OCI-LY7 (cell line): ENCODE data around the gene CDC34. TPM values are rescaled to one million over a fixed set of nuclear protein-coding genes. Genes with fewer than 3 reads are reported as not detected.

ENCODE experiments used
- BruUV-seq: library from RNA; stranded (reverse); fragments of 400-500 nt; replicated peaks from 2 replicates; lab custom pipeline; 2021; lab: Mats Ljungman, UMichigan
- CTCF ChIA-PET: fragments of 300-600 bp; sonication (Branson Sonifier 250); formaldehyde crosslinking; loops from one replicate; lab custom pipeline; 2022; ENCODE audit warnings: antibody characterized with exemption; ENCODE audit not compliant: unreplicated experiment; lab: Charles Lee
- POLR2A ChIA-PET: fragments of 300-600 bp; sonication (Branson Sonifier 250); formaldehyde crosslinking; loops from one replicate; lab custom pipeline; 2022; ENCODE audit warnings: antibody characterized with exemption; lab: Charles Lee
- DNase-seq: peaks from one replicate; pipeline ENCODE4 v3.0.0-alpha.2; 2015; ENCODE audit warnings: low spot score
- H2AFZ ChIP-seq: fragments of 200-600 bp; sonication (generic), shearing (Covaris generic); 2 replicates; pipeline ENCODE4 v1.6.1; 2014; ENCODE audit warnings: mild to moderate bottlenecking, antibody characterized with exemption, low read length, moderate library complexity
- H3K27ac ChIP-seq: fragments of 200-600 bp; sonication (generic); 2 replicates; pipeline ENCODE4 v1.5.1; 2014; ENCODE audit warnings: mixed run types, low read depth, mild to moderate bottlenecking, moderate library complexity, low read length, inconsistent platforms; ENCODE audit not compliant: poor library complexity, severe bottlenecking
- H3K36me3 ChIP-seq: fragments of 200-600 bp; sonication (generic); 2 replicates; pipeline ENCODE4 v1.6.1; 2014; ENCODE audit warnings: mild to moderate bottlenecking, antibody characterized with exemption, low read length, moderate library complexity, mixed read lengths; ENCODE audit not compliant: insufficient read depth
- H3K4me1 ChIP-seq: fragments of 200-600 bp; sonication (generic); 2 replicates; pipeline ENCODE4 v1.5.1; 2014; ENCODE audit warnings: mild to moderate bottlenecking, low read length; ENCODE audit not compliant: insufficient read depth, poor library complexity, severe bottlenecking
- H3K4me2 ChIP-seq: fragments of 200-600 bp; sonication (generic); 2 replicates; pipeline ENCODE4 v1.6.1; 2014; ENCODE audit warnings: mild to moderate bottlenecking, low read length
- H3K4me3 ChIP-seq: fragments of 200-600 bp; sonication (generic); 2 replicates; pipeline ENCODE4 v1.5.1; 2014; ENCODE audit warnings: mild to moderate bottlenecking, low read depth, low read length; ENCODE audit not compliant: poor library complexity, severe bottlenecking
- H3K79me2 ChIP-seq: fragments of 200-600 bp; sonication (generic); 2 replicates; pipeline ENCODE4 v1.6.1; 2016; ENCODE audit warnings: low read depth, mild to moderate bottlenecking, low read length, moderate library complexity, mixed read lengths; ENCODE audit not compliant: insufficient read depth
- H3K9me2 ChIP-seq: fragments of 200-600 bp; sonication (generic); 2 replicates; pipeline ENCODE4 v1.6.1; 2016; ENCODE audit warnings: mild to moderate bottlenecking, low read length, mixed read lengths; ENCODE audit not compliant: insufficient read depth
- H3K9me3 ChIP-seq: fragments of 200-600 bp; sonication (generic); 2 replicates; pipeline ENCODE4 v1.6.1; 2014; ENCODE audit warnings: mild to moderate bottlenecking, mixed run types, low read length, mixed read lengths
- H4K20me1 ChIP-seq: fragments of 200-600 bp; sonication (generic); 2 replicates; pipeline ENCODE4 v1.6.1; 2014; ENCODE audit warnings: mild to moderate bottlenecking, antibody characterized with exemption, low read length, moderate library complexity, mixed read lengths; ENCODE audit not compliant: insufficient read depth
- EZH2phosphoT487 ChIP-seq: fragments of 200-600 bp; sonication (generic); IDR thresholded peaks from 2 replicates; pipeline ENCODE4 v1.6.1; 2018; ENCODE audit warnings: low read depth, borderline replicate concordance, mild to moderate bottlenecking, mixed run types, antibody characterized with exemption, low read length, moderate library complexity, mixed read lengths
- intact Hi-C: fragments of 100-400 bp; cut with micrococcal nuclease; formaldehyde crosslinking; loops from one replicate; pipeline ENCODE4 v1.10.0; 2022; ENCODE audit not compliant: unreplicated experiment
- total RNA-seq, 2 experiments: library from RNA; depleted of rRNA in 1 of 2; stranded (reverse); fragments of >200 nt in 1 of 2; shearing (Covaris generic) in 1 of 2; gene quantifications; 2 replicates each; pipeline ENCODE4 v1.2.3, GENCODE V29; 2014 to 2022
- TF ChIP-seq, protein P1 (sequence below): fragments of 200-600 bp; sonication (generic); conservative IDR thresholded peaks from 2 replicates; pipeline ENCODE4 v1.5.1; 2014; ENCODE audit warnings: mild to moderate bottlenecking, antibody characterized with exemption, low read length, moderate library complexity, mixed read lengths

Gene CDC34
- total RNA-seq, 2 experiments from 2014 or later = 58.2 to 77.2 TPM

DNA sequence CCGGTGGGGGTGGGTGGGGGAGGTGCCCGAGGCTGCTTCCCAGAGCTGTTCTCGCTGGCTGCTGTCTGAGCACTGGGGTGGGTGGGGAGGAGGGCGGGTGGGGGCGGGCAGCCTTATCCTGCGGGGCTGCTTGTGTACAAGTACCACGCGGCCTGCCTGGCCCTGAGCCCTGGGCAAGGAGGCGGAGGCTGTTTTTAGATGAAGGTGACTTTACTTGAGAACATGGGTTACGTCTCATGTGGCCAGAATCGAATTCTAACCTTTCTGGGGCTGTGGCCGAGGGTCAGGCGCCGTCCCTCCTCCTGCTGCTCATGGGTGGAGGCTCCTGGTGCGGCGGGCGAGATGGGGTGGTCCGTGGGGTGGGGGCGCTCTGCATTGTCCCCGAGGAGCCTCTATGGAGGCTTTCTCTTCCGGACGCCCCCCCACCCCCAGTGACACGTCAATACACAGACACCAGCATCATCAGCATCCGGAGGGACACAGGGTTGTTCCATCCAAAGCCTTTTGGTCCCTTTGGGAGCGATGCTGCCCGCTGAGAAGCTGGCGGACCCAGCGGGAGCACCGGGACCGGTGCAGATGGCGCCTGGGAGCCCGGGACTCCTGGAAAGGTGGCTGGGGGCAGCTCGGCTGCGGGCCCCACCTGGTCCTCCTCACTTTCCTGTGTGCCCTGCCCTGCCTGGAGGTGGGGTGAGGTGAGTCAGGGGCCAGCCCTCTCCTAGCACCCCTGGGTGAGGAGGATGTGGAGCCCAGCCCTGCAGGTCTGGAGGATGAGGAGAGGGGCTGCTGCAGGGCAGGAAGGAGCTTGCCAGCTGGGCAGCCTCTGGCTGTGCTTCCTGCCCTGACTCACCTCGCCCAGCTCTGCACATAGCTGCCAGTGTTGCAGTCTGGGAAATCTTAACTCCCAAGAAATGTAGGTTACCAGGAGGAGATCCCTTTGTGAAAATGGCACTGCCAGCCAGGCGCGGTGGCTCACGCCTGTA, 44.3 kb downstream of the CDC34 start:
- Histone ChIP-seq H4K20me1 (peaks cover 6% of the 10 kb centered on the region; the same call in 1 of the 2 replicates), H3K27ac (no peak overlapping the region), H3K9me2 (no peaks in the 10 kb centered on the region), H3K9me3 (no peaks in the 10 kb centered on the region), H3K4me3 (peak overlapping the region; percentile 95), H3K4me1 (peaks cover 31% of the 10 kb centered on the region), H3K36me3 (peaks cover 40% of the 10 kb centered on the region), H2AFZ (no peak overlapping the region), H3K79me2 (peaks cover 53% of the 10 kb centered on the region), H3K4me2 (peak overlapping the region; percentile 78)
- intact Hi-C loops = no loop called here
- TF ChIP-seq EZH2phosphoT487 = no peak
- TF ChIP-seq, protein P1, sequence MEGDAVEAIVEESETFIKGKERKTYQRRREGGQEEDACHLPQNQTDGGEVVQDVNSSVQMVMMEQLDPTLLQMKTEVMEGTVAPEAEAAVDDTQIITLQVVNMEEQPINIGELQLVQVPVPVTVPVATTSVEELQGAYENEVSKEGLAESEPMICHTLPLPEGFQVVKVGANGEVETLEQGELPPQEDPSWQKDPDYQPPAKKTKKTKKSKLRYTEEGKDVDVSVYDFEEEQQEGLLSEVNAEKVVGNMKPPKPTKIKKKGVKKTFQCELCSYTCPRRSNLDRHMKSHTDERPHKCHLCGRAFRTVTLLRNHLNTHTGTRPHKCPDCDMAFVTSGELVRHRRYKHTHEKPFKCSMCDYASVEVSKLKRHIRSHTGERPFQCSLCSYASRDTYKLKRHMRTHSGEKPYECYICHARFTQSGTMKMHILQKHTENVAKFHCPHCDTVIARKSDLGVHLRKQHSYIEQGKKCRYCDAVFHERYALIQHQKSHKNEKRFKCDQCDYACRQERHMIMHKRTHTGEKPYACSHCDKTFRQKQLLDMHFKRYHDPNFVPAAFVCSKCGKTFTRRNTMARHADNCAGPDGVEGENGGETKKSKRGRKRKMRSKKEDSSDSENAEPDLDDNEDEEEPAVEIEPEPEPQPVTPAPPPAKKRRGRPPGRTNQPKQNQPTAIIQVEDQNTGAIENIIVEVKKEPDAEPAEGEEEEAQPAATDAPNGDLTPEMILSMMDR = no peak
- ChIA-PET CTCF (no interaction called here), POLR2A (interaction anchor here (0.6 kb wide), 1 partner anchor 123 kb away, joined by 4 read pairs; no protein-coding TSS in a partner anchor)
- BruUV-seq = no TSS peak
- no peak for DNase-seq

DNA sequence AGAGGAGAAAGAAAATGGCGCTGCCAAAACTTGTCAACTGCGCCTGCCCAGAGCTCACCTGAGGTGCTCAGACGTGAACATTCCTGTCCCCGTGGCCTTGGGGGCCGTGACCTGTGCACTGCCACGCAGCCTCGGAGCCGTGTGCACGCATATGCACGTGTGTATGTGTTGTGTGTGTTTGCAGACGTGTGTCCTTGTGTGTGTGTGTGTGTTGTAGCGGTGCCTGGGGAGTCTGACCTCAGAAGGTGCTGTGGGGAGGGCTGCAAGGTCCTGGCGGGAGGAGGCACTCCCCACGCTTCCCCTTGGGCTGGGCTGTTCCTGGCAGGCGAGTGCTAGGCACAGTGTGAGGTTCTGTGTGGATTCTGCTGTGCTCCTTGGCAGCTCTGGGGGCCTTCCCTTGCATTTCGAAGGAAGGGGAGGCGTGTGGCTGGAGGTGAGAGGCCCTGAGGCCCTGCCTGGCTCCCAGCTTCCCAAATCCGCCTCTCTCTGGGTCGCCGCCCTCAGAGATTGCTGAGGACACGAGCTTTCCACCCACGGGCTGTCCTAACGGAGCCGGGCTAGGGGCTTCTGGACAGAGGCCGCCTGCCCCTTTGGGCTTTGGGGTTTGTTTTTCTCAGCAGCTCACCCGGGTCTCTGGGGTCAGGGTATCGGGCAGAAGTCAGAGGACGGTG, 45.3 kb downstream of the CDC34 start:
- ChIA-PET CTCF (no interaction called here), POLR2A (no interaction called here)
- H3K36me3 ChIP-seq = peaks cover 48% of the 10 kb centered on the region
- no peaks in the 10 kb centered on the region for H3K9me2 ChIP-seq
- H3K4me2 ChIP-seq = no peak overlapping the region
- peaks cover 6% of the 10 kb centered on the region; the same call in 1 of the 2 replicates for H4K20me1 ChIP-seq
- no peak for DNase-seq
- H3K79me2 ChIP-seq = peaks cover 53% of the 10 kb centered on the region
- intact Hi-C loops = no loop called here
- BruUV-seq = no TSS peak
- H3K9me3 ChIP-seq = no peaks in the 10 kb centered on the region
- no peak overlapping the region for H2AFZ ChIP-seq
- H3K27ac ChIP-seq = no peak overlapping the region
- H3K4me1 ChIP-seq = peaks cover 23% of the 10 kb centered on the region
- no peak overlapping the region for H3K4me3 ChIP-seq
- TF ChIP-seq, protein P1 = no peak
- TF ChIP-seq EZH2phosphoT487 = no peak
